HCT116 (cell line): Measurements from ENCODE around the gene ATCAY. TPM values are rescaled to one million over a fixed set of nuclear protein-coding genes. Genes with fewer than 3 reads are reported as not detected.

Experiments used
- ATAC-seq: fragments of 200-7000 bp; cut with Tn5 transposase; 2 replicates; pipeline ENCODE4 v1.9.1; 2020; ENCODE audit warnings: mild to moderate bottlenecking, moderate library complexity
- BruUV-seq: library from RNA; stranded (reverse); fragments of 400-500 nt; replicated peaks from 2 replicates; lab custom pipeline; 2021; lab: Mats Ljungman, UMichigan
- CTCF ChIA-PET: fragments of 300-600 bp; sonication (Branson Sonifier 250); formaldehyde crosslinking; loops from one replicate; lab custom pipeline; 2021; ENCODE audit warnings: antibody characterized with exemption; lab: Charles Lee
- POLR2A ChIA-PET: fragments of 300-600, 350-600 bp; sonication (Branson Sonifier 250); formaldehyde crosslinking; loops from one replicate; lab custom pipeline; 2021; ENCODE audit warnings: antibody characterized with exemption; lab: Charles Lee
- RAD21 ChIA-PET, 2 experiments: fragments of 300-600 bp; sonication (Branson Sonifier 250); formaldehyde crosslinking; loops; one replicate each; lab custom pipeline; 2023; ENCODE audit warnings: low total read pairs in 2 of 2; ENCODE audit not compliant: uncharacterized antibody in 2 of 2, unreplicated experiment in 2 of 2, low non-redundant PET in 1 of 2; lab: Charles Lee
- DNase-seq: peaks from one replicate; pipeline ENCODE4 v3.0.0-alpha.2; 2010; ENCODE audit warnings: low read depth, low spot score
- H2AFZ ChIP-seq: fragments of 200-600 bp; shearing (Covaris generic), sonication (generic); 2 replicates; pipeline ENCODE4 v1.6.1; 2017; ENCODE audit warnings: low read depth, mixed run types, mixed read lengths, antibody characterized with exemption, low read length; ENCODE audit not compliant: poor library complexity, severe bottlenecking
- H3K27ac ChIP-seq: 2 replicates; pipeline ENCODE4 v1.5.1; 2012; ENCODE audit warnings: low read depth, low read length
- H3K27me3 ChIP-seq: fragments of 200-600 bp; sonication (generic); 2 replicates; pipeline ENCODE4 v1.6.1; 2016; ENCODE audit warnings: mixed run types, low read length, mixed read lengths; ENCODE audit not compliant: insufficient read depth
- H3K36me3 ChIP-seq, 2 experiments: fragments of 200-500 bp in 1 of 2; fragments of 200-600 bp in 1 of 2; sonication (Bioruptor generic) in 1 of 2; sonication (generic) in 1 of 2; 2 replicates each; pipeline versions ENCODE4 v1.5.1 to v1.6.1; 2014 to 2016; ENCODE audit warnings: low read length in 2 of 2, inconsistent platforms in 1 of 2, mixed read lengths in 1 of 2, mixed run types in 1 of 2; ENCODE audit not compliant: insufficient read depth in 2 of 2, control insufficient read depth in 1 of 2
- H3K4me1 ChIP-seq, 2 experiments: fragments of 200-600 bp in 1 of 2; sonication (generic) in 1 of 2; 2 replicates each; pipeline versions ENCODE4 v1.5.1 to v1.6.1; 2012 to 2017; ENCODE audit warnings: low read length in 2 of 2, inconsistent platforms in 1 of 2, mild to moderate bottlenecking in 1 of 2, mixed read lengths in 1 of 2, mixed run types in 1 of 2, moderate library complexity in 1 of 2; ENCODE audit not compliant: insufficient read depth in 2 of 2, control insufficient read depth in 1 of 2
- H3K4me2 ChIP-seq: fragments of 200-600 bp; sonication (generic); 2 replicates; pipeline ENCODE4 v1.6.1; 2017; ENCODE audit warnings: mixed run types, low read length, mixed read lengths
- H3K4me3 ChIP-seq, 2 experiments: fragments of 200-600 bp in 1 of 2; sonication (generic) in 1 of 2; replicated peaks in 1 of 2; 2 replicates each; pipeline ENCODE4 v1.5.1; 2011 to 2016; ENCODE audit warnings: low read length in 2 of 2, control low read depth in 1 of 2, low read depth in 1 of 2, mild to moderate bottlenecking in 1 of 2, mixed read lengths in 1 of 2, mixed run types in 1 of 2
- H3K79me2 ChIP-seq: fragments of 200-600 bp; sonication (generic); 2 replicates; pipeline ENCODE4 v1.6.1; 2017; ENCODE audit warnings: mild to moderate bottlenecking, mixed run types, low read length, moderate library complexity, mixed read lengths; ENCODE audit not compliant: insufficient read depth
- H3K9ac ChIP-seq: fragments of 200-600 bp; sonication (generic); 2 replicates; pipeline ENCODE4 v1.6.1; 2016; ENCODE audit warnings: low read length, mixed read lengths
- H3K9me2 ChIP-seq: fragments of 200-600 bp; sonication (generic), shearing (Covaris generic); 2 replicates; pipeline ENCODE4 v1.6.1; 2017; ENCODE audit warnings: mixed run types, mild to moderate bottlenecking, moderate library complexity; ENCODE audit not compliant: insufficient read depth
- H3K9me3 ChIP-seq, 2 experiments: fragments of 200-500 bp in 1 of 2; fragments of 200-600 bp in 1 of 2; sonication (Bioruptor generic) in 1 of 2; sonication (generic) in 1 of 2; 2 replicates each; pipeline ENCODE4 v1.6.1; 2014 to 2017; ENCODE audit warnings: low read length in 2 of 2, mixed read lengths in 2 of 2, inconsistent platforms in 1 of 2, low read depth in 1 of 2, mild to moderate bottlenecking in 1 of 2, mixed run types in 1 of 2, moderate library complexity in 1 of 2; ENCODE audit not compliant: control insufficient read depth in 1 of 2, insufficient read depth in 1 of 2
- H4K20me1 ChIP-seq: fragments of 200-600 bp; sonication (generic), shearing (Covaris generic); 2 replicates; pipeline ENCODE4 v1.6.1; 2017; ENCODE audit warnings: mixed run types, mild to moderate bottlenecking, moderate library complexity; ENCODE audit not compliant: insufficient read depth
- CEBPB ChIP-seq: IDR thresholded peaks from 2 replicates; pipeline ENCODE4 v1.6.1; 2012; ENCODE audit warnings: low read depth
- CTCF ChIP-seq, 3 experiments: fragments of 200-600 bp in 1 of 3; sonication (generic) in 1 of 3; IDR thresholded peaks in 2 of 3; conservative IDR thresholded peaks in 1 of 3; 2 replicates each; pipeline ENCODE4 v1.5.1; 2012 to 2017; ENCODE audit warnings: low read depth in 2 of 3, low read length in 2 of 3, antibody characterized with exemption in 1 of 3, borderline replicate concordance in 1 of 3, control low read depth in 1 of 3, mild to moderate bottlenecking in 1 of 3, mixed read lengths in 1 of 3, mixed run types in 1 of 3, moderate library complexity in 1 of 3; ENCODE audit not compliant: insufficient read depth in 1 of 3
- EZH2 ChIP-seq: fragments of 200-600 bp; sonication (generic); IDR thresholded peaks from 2 replicates; pipeline ENCODE4 v1.6.1; 2017; ENCODE audit warnings: antibody characterized with exemption, mixed run types
- EZH2phosphoT487 ChIP-seq: fragments of 200-600 bp; IDR thresholded peaks from 2 replicates; pipeline ENCODE4 v1.6.1; 2018; ENCODE audit warnings: antibody characterized with exemption, borderline replicate concordance
- FOSL1 ChIP-seq: IDR thresholded peaks from 2 replicates; pipeline ENCODE4 v1.6.1; 2012; ENCODE audit warnings: low read depth
- JUND ChIP-seq: IDR thresholded peaks from 2 replicates; pipeline ENCODE4 v1.6.1; 2012
- POLR2A ChIP-seq: IDR thresholded peaks from 2 replicates; pipeline ENCODE4 v1.7.0; 2011; ENCODE audit warnings: borderline replicate concordance; ENCODE audit not compliant: insufficient read depth, insufficient read length; ENCODE audit errors: extremely low read depth
- POLR2AphosphoS5 ChIP-seq: IDR thresholded peaks from 2 replicates; pipeline ENCODE4 v1.6.1; 2011; ENCODE audit warnings: mild to moderate bottlenecking, low read depth, low read length, moderate library complexity
- RAD21 ChIP-seq: IDR thresholded peaks from 2 replicates; pipeline ENCODE4 v1.6.1; 2012; ENCODE audit warnings: low read depth, mild to moderate bottlenecking
- SIN3A ChIP-seq: IDR thresholded peaks from 2 replicates; pipeline ENCODE4 v1.6.1; 2012; ENCODE audit warnings: low read depth
- SP1 ChIP-seq: IDR thresholded peaks from 2 replicates; pipeline ENCODE4 v1.6.1; 2012; ENCODE audit warnings: low read depth
- SRF ChIP-seq: IDR thresholded peaks from 2 replicates; pipeline ENCODE4 v1.6.1; 2012; ENCODE audit warnings: low read depth
- ZNF274 ChIP-seq: fragments of 200-500 bp; sonication (Bioruptor generic); IDR thresholded peaks from 2 replicates; pipeline ENCODE4 v1.6.1; 2014; ENCODE audit warnings: mild to moderate bottlenecking, low read depth, low read length, inconsistent platforms
- intact Hi-C: fragments of 100-400 bp; cut with micrococcal nuclease; formaldehyde crosslinking; loops from 2 replicates; pipeline ENCODE4 v1.10.0; 2022
- total RNA-seq: library from RNA; stranded (reverse); gene quantifications from one replicate; pipeline ENCODE4 v1.2.1, GENCODE V29; 2021; ENCODE audit not compliant: unreplicated experiment
- TF ChIP-seq, protein P1 (sequence below): IDR thresholded peaks from 2 replicates; pipeline ENCODE4 v1.6.1; 2012

Gene ATCAY
- total RNA-seq, 1 experiment from 2014 or later = not detected

- TF ChIP-seq RAD21 = no peak
- no peak for TF ChIP-seq CEBPB
- TF ChIP-seq FOSL1 = no peak
- no peak for TF ChIP-seq EZH2phosphoT487
- no peak for TF ChIP-seq SP1
- no peak for TF ChIP-seq ZNF274
- TF ChIP-seq SIN3A = no peak
- TF ChIP-seq, protein P1, sequence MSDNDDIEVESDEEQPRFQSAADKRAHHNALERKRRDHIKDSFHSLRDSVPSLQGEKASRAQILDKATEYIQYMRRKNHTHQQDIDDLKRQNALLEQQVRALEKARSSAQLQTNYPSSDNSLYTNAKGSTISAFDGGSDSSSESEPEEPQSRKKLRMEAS = no peak
- TF ChIP-seq SRF = no peak
Measured at GRCh38 chr19:3862826-3863500, 17.5 kb upstream of the ATCAY start (continued).

DNA sequence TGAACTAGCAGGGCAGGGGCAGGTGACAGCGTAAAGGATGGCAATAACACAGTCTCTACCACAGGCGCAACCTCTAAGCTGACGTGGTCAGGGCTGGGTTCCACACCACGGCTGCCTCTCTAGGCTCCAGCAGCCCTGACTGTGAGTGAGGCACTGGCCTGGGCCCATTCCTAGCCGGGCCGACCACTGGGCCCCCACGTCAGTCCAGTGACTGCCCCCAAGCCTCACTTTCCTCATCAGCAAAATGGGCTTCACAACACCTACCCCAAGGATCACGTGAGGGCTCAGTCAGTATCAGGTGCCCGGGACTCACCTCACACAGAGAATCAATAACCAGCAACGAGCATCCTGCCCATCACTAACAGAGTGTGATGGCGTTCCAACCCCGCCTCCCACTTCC is 16.8 kb upstream of the ATCAY start:
- Histone ChIP-seq H3K27me3 (peaks cover 3% of the 10 kb centered on the region; the same call in 1 of the 2 replicates), H3K9me2 (no peaks in the 10 kb centered on the region), H3K9ac (no peak overlapping the region)
- POLR2A ChIA-PET = no interaction called here
- no peak for TF ChIP-seq CTCF (IDR thresholded peaks at IDR 0.05 in 2 of 3, conservative IDR thresholded peaks at IDR 0.05 in 1 of 3; ENCODE audit: borderline replicate concordance in 1 of 3, insufficient read depth in 1 of 3, low read depth in 2 of 3, low read length in 2 of 3)
- no peak for TF ChIP-seq EZH2phosphoT487
- no peak for TF ChIP-seq POLR2A
- no peak for TF ChIP-seq POLR2AphosphoS5
- TF ChIP-seq EZH2 = no peak
- no peak for TF ChIP-seq JUND
- no peak for TF ChIP-seq RAD21
- TF ChIP-seq, all 23 proteins: peak for 0
- ATAC-seq (no peak), DNase-seq (no peak)
- intact Hi-C loops = no loop called here
- Histone ChIP-seq H4K20me1 (no peaks in the 10 kb centered on the region), H3K36me3 (no peaks in the 10 kb centered on the region), H2AFZ (no peak overlapping the region), H3K27ac (no peak overlapping the region), H3K79me2 (no peaks in the 10 kb centered on the region), H3K4me1 (no peaks in the 10 kb centered on the region), H3K4me2 (no peak overlapping the region), H3K9me3 (no peaks in the 10 kb centered on the region), H3K4me3 (no peak overlapping the region)
- no TSS peak for BruUV-seq
- CTCF ChIA-PET = interaction anchor here (0.9 to 1.1 kb wide), 2 partner anchors 11 to 14 kb away, joined by 3 to 6 read pairs; no protein-coding TSS in a partner anchor
- RAD21 ChIA-PET = no interaction called here
